Loucy (cell line): Measurements from ENCODE around the gene MTERF2.

ENCODE experiments used
- CTCF ChIP-seq: fragments of 200-600 bp; sonication (generic); conservative IDR thresholded peaks from 2 replicates; pipeline ENCODE4 v1.5.1; 2014; ENCODE audit warnings: mild to moderate bottlenecking, antibody characterized with exemption, low read length
- EZH2phosphoT487 ChIP-seq: fragments of 200-600 bp; IDR thresholded peaks from 2 replicates; pipeline ENCODE4 v1.6.1; 2018; ENCODE audit warnings: antibody characterized with exemption, mild to moderate bottlenecking, moderate library complexity, borderline replicate concordance

- TF ChIP-seq CTCF (no peak), EZH2phosphoT487 (no peak)
These were observed 38.7 kb upstream of the MTERF2 start for GRCh38 chr12:107025671-107026070.
